Gastroesophageal sphincter (tissue), 4 donors: Measurements from ENCODE around the gene TRIM38. TPM values are rescaled to one million over a fixed set of nuclear protein-coding genes. Genes with fewer than 3 reads are reported as not detected.

Source experiments
- ATAC-seq: fragments of 150-250 bp; one replicate; pipeline ENCODE4 v1.9.1; 2016; ENCODE audit warnings: mild to moderate bottlenecking, moderate library complexity
- H3K27ac ChIP-seq, 4 donors: fragments of 200-600 bp; sonication (generic) in 3 of 4; 1 replicate in 3 of 4; 2 replicates in 1 of 4; pipeline ENCODE4 v1.5.1; 2016 to 2019
- H3K27me3 ChIP-seq: fragments of 200-600 bp; sonication (generic); one replicate; pipeline ENCODE4 v1.5.1; 2019
- H3K36me3 ChIP-seq, 2 donors: fragments of 200-600 bp; sonication (generic); one replicate each; pipeline ENCODE4 v1.5.1; 2019; ENCODE audit warnings: control low read depth in 1 of 2
- H3K4me1 ChIP-seq, 3 donors: fragments of 200-600 bp; sonication (generic); 1 replicate in 2 of 3; 2 replicates in 1 of 3; pipeline ENCODE4 v1.5.1; 2016 to 2019; ENCODE audit warnings: control low read depth in 2 of 3
- H3K4me3 ChIP-seq, 2 donors: fragments of 200-600 bp; sonication (generic); one replicate each; pipeline ENCODE4 v1.5.1; 2019; ENCODE audit warnings: mild to moderate bottlenecking in 1 of 2, moderate library complexity in 1 of 2
- H3K9me3 ChIP-seq, 3 donors: fragments of 200-600 bp; sonication (generic); one replicate each; pipeline ENCODE4 v1.5.1; 2017 to 2019; ENCODE audit warnings: control low read depth in 2 of 3
- EP300 ChIP-seq: sonication (generic); formaldehyde crosslinking; IDR thresholded peaks from one replicate; pipeline ENCODE4 v1.6.1; 2017; ENCODE audit warnings: antibody characterized with exemption, mild to moderate bottlenecking
- POLR2A ChIP-seq, 2 donors: fragments of 450-650 bp; IDR thresholded peaks; one replicate each; pipeline ENCODE4 v1.6.1; 2017; ENCODE audit warnings: antibody characterized with exemption in 2 of 2, mild to moderate bottlenecking in 2 of 2, moderate library complexity in 1 of 2
- POLR2AphosphoS5 ChIP-seq: sonication (generic); formaldehyde crosslinking; IDR thresholded peaks from one replicate; pipeline ENCODE4 v1.6.1; 2017; ENCODE audit warnings: antibody characterized with exemption
- WGBS, 2 donors: methylation state at CpG; one replicate each; pipeline ENCODE4 v1.1.5; 2018; ENCODE audit warnings: low coverage in 1 of 2; 5-methylcytosine and 5-hydroxymethylcytosine counted together
- total RNA-seq, 4 donors: library from RNA; depleted of rRNA; stranded (reverse); fragments of >200 nt; gene quantifications; one replicate each; pipeline ENCODE4 v1.1.0, GENCODE V29; 2016
- TF ChIP-seq, protein P1 (sequence below), 4 experiments: fragments of 200-600 bp in 2 of 4; fragments of 450-650 bp in 2 of 4; sonication (generic) in 1 of 4; IDR thresholded peaks; one replicate each; pipeline ENCODE4 v1.5.1; 2017 to 2019; ENCODE audit warnings: antibody characterized with exemption in 4 of 4, mild to moderate bottlenecking in 2 of 4, moderate library complexity in 2 of 4

Gene TRIM38
- total RNA-seq, 4 donors from 2014 or later, result 6.1 to 10.4 (median 8.2) TPM

DNA sequence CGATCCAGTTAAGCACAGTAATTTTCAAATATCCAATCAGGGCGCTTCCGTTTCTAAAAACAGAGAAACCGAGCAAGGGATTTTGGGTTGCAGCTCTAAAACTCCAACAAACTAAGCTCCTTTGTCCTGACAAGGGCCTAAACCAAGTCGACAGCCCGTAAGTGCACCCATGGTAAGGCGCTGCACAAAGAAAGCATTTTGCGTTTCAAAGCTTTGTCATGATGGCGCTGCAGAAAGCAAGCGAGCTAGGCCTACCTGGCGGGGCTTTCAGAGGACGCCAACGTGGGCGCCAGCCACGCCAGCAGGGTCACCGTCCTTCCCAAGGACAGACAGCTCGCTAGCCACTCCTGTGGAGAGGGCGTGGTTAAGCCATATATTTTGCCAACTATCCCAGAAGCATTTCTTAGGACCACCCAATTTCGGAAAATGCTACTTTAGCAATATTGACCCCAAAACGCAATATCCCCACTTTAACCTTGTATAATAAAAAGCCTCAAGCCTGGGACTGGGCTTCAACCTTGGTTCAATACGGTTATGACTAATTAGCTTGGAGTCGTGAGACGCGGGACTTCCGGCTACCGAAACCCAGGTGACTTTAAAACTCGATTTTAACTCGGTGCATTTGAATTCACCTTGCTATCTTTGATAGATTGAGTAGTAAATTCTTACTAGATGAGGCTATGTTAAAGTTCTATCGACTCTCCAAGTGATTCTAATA is 53.8 kb downstream of the TRIM38 start:
- WGBS, 2 donors, result 44 to 53% methylated on average over 18 to 24 of the region's 29 CpGs
- Histone ChIP-seq H3K4me3 (peak overlapping the region; percentile 42 to 46), H3K36me3 (no peaks in the 10 kb centered on the region), H3K27ac (peak overlapping the region; percentile 65 to 85 (median 76)), H3K9me3 (no peaks in the 10 kb centered on the region), H3K4me1 (peaks cover 0 to 35% (median 0%) of the 10 kb centered on the region in 3 donors), H3K27me3 (no peaks in the 10 kb centered on the region)
- no peak for ATAC-seq
- TF ChIP-seq POLR2AphosphoS5 (no peak), EP300 (no peak), POLR2A (IDR thresholded peaks at IDR 0.05) (no peak)

DNA sequence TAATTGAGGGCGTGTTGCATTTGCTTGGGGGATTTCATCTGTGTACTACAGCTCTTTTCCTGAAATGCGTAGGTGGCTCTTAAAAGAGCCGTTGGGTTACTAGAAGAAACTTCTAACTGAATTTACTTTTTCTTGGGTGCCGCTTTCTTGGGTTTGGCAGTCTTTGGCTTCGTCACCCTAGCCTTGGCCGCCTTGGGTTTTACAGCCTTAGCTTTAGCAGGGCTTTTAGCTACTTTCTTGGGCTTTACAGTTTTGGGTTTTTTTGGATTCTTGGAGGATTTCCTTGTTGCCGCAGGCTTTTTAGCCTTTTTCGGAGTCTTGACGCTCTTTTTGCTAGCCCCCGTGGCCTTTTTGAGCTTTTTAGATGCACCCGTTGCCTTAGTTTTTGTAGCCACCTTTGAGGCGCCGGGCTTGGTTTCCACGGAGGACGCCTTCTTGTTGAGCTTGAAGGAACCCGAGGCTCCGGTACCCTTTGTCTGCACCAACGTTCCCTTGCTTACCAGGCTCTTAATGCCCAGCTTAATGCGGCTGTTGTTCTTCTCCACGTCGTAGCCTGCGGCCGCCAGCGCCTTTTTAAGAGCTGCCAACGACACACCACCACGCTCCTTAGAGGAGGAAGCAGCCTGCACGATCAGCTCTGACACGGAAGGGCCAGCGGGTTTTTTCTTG is 54.5 kb downstream of the TRIM38 start:
- peak overlapping the region; percentile 42 to 46 for H3K4me3 ChIP-seq
- ATAC-seq, result no peak
- H3K27ac ChIP-seq, result peak overlapping the region; percentile 65 to 85 (median 76)
- WGBS, 2 donors, result 17 to 24% methylated on average over 10 to 24 of the region's 29 CpGs
- no peak for TF ChIP-seq POLR2A (IDR thresholded peaks at IDR 0.05)
- no peak for TF ChIP-seq POLR2AphosphoS5
- no peak for TF ChIP-seq EP300
- TF ChIP-seq, protein P1, sequence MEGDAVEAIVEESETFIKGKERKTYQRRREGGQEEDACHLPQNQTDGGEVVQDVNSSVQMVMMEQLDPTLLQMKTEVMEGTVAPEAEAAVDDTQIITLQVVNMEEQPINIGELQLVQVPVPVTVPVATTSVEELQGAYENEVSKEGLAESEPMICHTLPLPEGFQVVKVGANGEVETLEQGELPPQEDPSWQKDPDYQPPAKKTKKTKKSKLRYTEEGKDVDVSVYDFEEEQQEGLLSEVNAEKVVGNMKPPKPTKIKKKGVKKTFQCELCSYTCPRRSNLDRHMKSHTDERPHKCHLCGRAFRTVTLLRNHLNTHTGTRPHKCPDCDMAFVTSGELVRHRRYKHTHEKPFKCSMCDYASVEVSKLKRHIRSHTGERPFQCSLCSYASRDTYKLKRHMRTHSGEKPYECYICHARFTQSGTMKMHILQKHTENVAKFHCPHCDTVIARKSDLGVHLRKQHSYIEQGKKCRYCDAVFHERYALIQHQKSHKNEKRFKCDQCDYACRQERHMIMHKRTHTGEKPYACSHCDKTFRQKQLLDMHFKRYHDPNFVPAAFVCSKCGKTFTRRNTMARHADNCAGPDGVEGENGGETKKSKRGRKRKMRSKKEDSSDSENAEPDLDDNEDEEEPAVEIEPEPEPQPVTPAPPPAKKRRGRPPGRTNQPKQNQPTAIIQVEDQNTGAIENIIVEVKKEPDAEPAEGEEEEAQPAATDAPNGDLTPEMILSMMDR (IDR thresholded peaks at IDR 0.05), result no peak
- no peaks in the 10 kb centered on the region for H3K36me3 ChIP-seq
- H3K27me3 ChIP-seq, result no peaks in the 10 kb centered on the region
- peaks cover 0 to 41% (median 0%) of the 10 kb centered on the region in 3 donors for H3K4me1 ChIP-seq
- no peaks in the 10 kb centered on the region for H3K9me3 ChIP-seq

- H3K27ac ChIP-seq, result peak overlapping the region; percentile 65 to 85 (median 76)
- no peaks in the 10 kb centered on the region for H3K9me3 ChIP-seq
- no CpG with 5 or more reads among the region's 18 CpGs for WGBS, 2 donors
- H3K36me3 ChIP-seq, result no peaks in the 10 kb centered on the region
- H3K27me3 ChIP-seq, result no peaks in the 10 kb centered on the region
- peaks cover 0 to 46% (median 0%) of the 10 kb centered on the region in 3 donors for H3K4me1 ChIP-seq
- peak in 1 of 2 donors; percentile 47 for TF ChIP-seq POLR2A (IDR thresholded peaks at IDR 0.05)
- TF ChIP-seq, protein P1 (IDR thresholded peaks at IDR 0.05), result peak in 3 of 4 experiments; percentile 31 to 56 (median 40)
- peak; percentile 61 for TF ChIP-seq POLR2AphosphoS5
- no peak for TF ChIP-seq EP300
- peak; percentile 26 for ATAC-seq
- peak overlapping the region; percentile 42 to 46 for H3K4me3 ChIP-seq
Measured at GRCh38 chr6:26017632-26017966, 55.0 kb downstream of the TRIM38 start.

GRCh38 chr6:26019261-26019830 is 56.7 kb downstream of the TRIM38 start:
- no peaks in the 10 kb centered on the region for H3K9me3 ChIP-seq
- 44 to 53% methylated on average over 8 to 9 of the region's 9 CpGs for WGBS, 2 donors
- TF ChIP-seq POLR2AphosphoS5 (no peak), EP300 (no peak), POLR2A (IDR thresholded peaks at IDR 0.05) (no peak)
- TF ChIP-seq, protein P1 (IDR thresholded peaks at IDR 0.05), result no peak
- peak overlapping the region; percentile 53 to 99 (median 98) for H3K27ac ChIP-seq
- no peak for ATAC-seq
- no peaks in the 10 kb centered on the region for H3K27me3 ChIP-seq
- no peak overlapping the region for H3K4me3 ChIP-seq
- H3K4me1 ChIP-seq, result peaks cover 0 to 49% (median 0%) of the 10 kb centered on the region in 3 donors
- H3K36me3 ChIP-seq, result no peaks in the 10 kb centered on the region

- Histone ChIP-seq H3K27ac (peak overlapping the region; percentile 97 to 99 (median 98)), H3K4me3 (peak overlapping the region; percentile 38 to 76), H3K36me3 (no peaks in the 10 kb centered on the region), H3K4me1 (peaks cover 0 to 53% (median 0%) of the 10 kb centered on the region in 3 donors), H3K27me3 (no peaks in the 10 kb centered on the region), H3K9me3 (no peaks in the 10 kb centered on the region)
- WGBS, 2 donors, result 13 to 14% methylated on average over 5 of the region's 5 CpGs
- ATAC-seq, result no peak
- TF ChIP-seq, protein P1 (IDR thresholded peaks at IDR 0.05), result no peak
- no peak for TF ChIP-seq EP300
- no peak for TF ChIP-seq POLR2A (IDR thresholded peaks at IDR 0.05)
- no peak for TF ChIP-seq POLR2AphosphoS5
Measured at GRCh38 chr6:26019967-26020328, 57.3 kb downstream of the TRIM38 start.
